Inferior parietal cortex (tissue), 1 donor: ENCODE measurements around the gene ARHGDIA.

ENCODE experiments used
- DNase-seq: peaks from one replicate; pipeline ENCODE4 v3.0.0-alpha.2; 2016; ENCODE audit errors: extremely low spot score

The ARHGDIA gene

GRCh38 chr17:81888988-81889595, 18.0 kb upstream of the ARHGDIA start:
- DNase-seq: no peak

GRCh38 chr17:81888105-81888987, 17.2 kb upstream of the ARHGDIA start:
- DNase-seq: no peak

GRCh38 chr17:81885869-81886548, 14.9 kb upstream of the ARHGDIA start:
- DNase-seq: no peak

GRCh38 chr17:81885454-81885853, 14.3 kb upstream of the ARHGDIA start:
- no peak for DNase-seq

GRCh38 chr17:81884968-81885367, 13.8 kb upstream of the ARHGDIA start:
- DNase-seq: no peak

- DNase-seq: no peak
These were observed 13.4 kb upstream of the ARHGDIA start for GRCh38 chr17:81884520-81884919.

GRCh38 chr17:81879121-81879520, 8.0 kb upstream of the ARHGDIA start:
- DNase-seq: no peak

GRCh38 chr17:81878294-81878693, 7.2 kb upstream of the ARHGDIA start:
- no peak for DNase-seq

GRCh38 chr17:81877569-81877968, 6.4 kb upstream of the ARHGDIA start:
- no peak for DNase-seq

- DNase-seq: peak; percentile 90
These were observed 472 bp upstream of the ARHGDIA start for GRCh38 chr17:81871387-81872230.

GRCh38 chr17:81870131-81870980, 781 bp downstream of the ARHGDIA start:
- DNase-seq: no peak

- no peak for DNase-seq
These were observed 1.7 kb downstream of the ARHGDIA start for GRCh38 chr17:81869221-81870130.

GRCh38 chr17:81868674-81869220, 2.4 kb downstream of the ARHGDIA start:
- DNase-seq: no peak

GRCh38 chr17:81867991-81868673, 3.0 kb downstream of the ARHGDIA start:
- DNase-seq: no peak

GRCh38 chr17:81867170-81867990, 3.8 kb downstream of the ARHGDIA start:
- no peak for DNase-seq

- no peak for DNase-seq
These were observed 4.5 kb downstream of the ARHGDIA start for GRCh38 chr17:81866440-81867169.

- DNase-seq: no peak
These were observed 5.3 kb downstream of the ARHGDIA start for GRCh38 chr17:81865733-81866439.
